ENCODE results near the gene AADACL2. TPM values are rescaled to one million over a fixed set of nuclear protein-coding genes. Genes with fewer than 3 reads are reported as not detected.

Gene AADACL2, protein sequence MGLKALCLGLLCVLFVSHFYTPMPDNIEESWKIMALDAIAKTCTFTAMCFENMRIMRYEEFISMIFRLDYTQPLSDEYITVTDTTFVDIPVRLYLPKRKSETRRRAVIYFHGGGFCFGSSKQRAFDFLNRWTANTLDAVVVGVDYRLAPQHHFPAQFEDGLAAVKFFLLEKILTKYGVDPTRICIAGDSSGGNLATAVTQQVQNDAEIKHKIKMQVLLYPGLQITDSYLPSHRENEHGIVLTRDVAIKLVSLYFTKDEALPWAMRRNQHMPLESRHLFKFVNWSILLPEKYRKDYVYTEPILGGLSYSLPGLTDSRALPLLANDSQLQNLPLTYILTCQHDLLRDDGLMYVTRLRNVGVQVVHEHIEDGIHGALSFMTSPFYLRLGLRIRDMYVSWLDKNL
- total RNA-seq (1 to 10 TPM in 1 of 9 donors, not detected in 8; 1.4 TPM), polyA plus RNA-seq (not detected)
- long read RNA-seq, donor 1, result 0 reads
- long read RNA-seq, donor 2, result 0 reads
- long read RNA-seq, donor 3, result 0 reads

DNA sequence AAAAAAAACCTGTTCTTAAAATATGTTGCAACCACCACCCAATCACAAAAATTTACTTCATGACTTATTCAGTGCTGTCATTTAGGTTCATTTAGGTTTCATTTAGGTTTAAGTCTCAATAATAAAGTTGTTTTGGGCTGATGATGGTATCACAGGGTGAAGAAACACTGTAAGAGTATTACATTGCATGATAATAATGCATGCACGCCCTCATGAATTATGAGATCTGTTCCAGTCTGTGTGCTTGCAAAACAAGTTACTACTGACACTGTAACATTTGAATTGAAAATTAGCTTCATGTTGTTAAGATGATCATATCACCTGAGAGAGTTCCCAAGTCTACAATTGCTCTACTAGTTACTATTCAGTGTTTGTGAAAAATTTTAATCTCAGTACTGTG is at the start of gene AADACL2:
AADACL2 (plus strand) TSS at position 315 of the 400 bp plus-strand sequence. CDS start 109 bp downstream, outside the sequence.
- ATAC-seq, result no peak
- no peak for TF ChIP-seq POLR2A (IDR thresholded peaks at IDR 0.05)
- TF ChIP-seq, protein P1, sequence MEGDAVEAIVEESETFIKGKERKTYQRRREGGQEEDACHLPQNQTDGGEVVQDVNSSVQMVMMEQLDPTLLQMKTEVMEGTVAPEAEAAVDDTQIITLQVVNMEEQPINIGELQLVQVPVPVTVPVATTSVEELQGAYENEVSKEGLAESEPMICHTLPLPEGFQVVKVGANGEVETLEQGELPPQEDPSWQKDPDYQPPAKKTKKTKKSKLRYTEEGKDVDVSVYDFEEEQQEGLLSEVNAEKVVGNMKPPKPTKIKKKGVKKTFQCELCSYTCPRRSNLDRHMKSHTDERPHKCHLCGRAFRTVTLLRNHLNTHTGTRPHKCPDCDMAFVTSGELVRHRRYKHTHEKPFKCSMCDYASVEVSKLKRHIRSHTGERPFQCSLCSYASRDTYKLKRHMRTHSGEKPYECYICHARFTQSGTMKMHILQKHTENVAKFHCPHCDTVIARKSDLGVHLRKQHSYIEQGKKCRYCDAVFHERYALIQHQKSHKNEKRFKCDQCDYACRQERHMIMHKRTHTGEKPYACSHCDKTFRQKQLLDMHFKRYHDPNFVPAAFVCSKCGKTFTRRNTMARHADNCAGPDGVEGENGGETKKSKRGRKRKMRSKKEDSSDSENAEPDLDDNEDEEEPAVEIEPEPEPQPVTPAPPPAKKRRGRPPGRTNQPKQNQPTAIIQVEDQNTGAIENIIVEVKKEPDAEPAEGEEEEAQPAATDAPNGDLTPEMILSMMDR (IDR thresholded peaks at IDR 0.05), result no peak
- intact Hi-C loops (cut with DNase I), result no loop called here
- Histone ChIP-seq H3K27ac (no peak within 1 kb of the TSS), H3K4me3 (no peak within 1 kb of the TSS), H3K27me3 (no peaks in the 10 kb centered on the region), H3K4me1 (no peaks in the 10 kb centered on the region), H3K36me3 (no peaks in the 10 kb centered on the region), H3K9me3 (peaks cover 0 to 15% (median 0%) of the 10 kb centered on the region in 12 donors)
- DNase-seq, result no peak
- WGBS, 4 donors, result 88 to 96% (median 91%) methylated on average over 1 of the region's 1 CpG

DNA sequence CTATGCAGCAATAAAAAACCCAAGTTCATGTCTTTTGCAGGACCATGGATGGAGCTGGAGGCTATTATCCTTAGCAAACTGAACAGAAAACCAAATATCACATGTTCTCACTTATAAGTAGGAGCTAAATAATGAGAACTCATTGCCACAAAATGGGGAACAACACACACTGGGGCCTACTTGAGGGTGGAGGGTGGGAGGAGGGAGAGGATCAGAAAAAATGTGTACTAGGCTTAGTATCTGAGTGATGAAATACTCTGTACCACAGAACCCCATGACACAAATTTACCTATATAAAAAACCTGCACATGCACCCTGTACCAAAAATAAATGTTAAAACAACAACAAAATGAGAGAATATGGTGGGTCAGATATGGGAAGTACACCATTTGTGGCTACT is 49.6 kb upstream of the AADACL2 start:
- no peaks in the 10 kb centered on the region for H3K36me3 ChIP-seq
- intact Hi-C loops (cut with DNase I), result no loop called here

DNA sequence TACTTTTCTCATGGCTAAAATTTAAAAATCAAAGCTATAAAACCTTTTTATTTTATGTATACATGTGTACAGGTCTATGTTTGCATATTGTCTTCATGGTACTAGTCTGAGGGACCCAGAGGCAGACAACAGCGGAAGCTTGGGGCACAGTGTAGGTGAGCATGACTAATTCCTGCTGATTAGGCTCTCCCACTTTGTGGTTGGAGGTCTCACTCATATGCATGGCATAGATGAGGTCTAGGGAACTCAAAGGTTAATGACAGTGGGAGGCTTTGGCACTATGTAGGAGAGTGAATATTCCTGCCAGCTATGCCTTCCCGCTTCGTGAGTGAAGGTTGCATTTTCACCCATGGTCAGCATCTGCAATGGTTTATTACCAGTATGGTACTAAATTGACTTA is 47.5 kb upstream of the AADACL2 start:
- DNase-seq, result no peak

More for the DNA sequence above, 49.6 kb upstream of the AADACL2 start:
- H3K9me3 ChIP-seq, result peaks cover 0 to 17% (median 0%) of the 10 kb centered on the region in 12 donors
- H3K4me1 ChIP-seq, result no peaks in the 10 kb centered on the region
- H3K27me3 ChIP-seq, result no peaks in the 10 kb centered on the region
- no peak for TF ChIP-seq POLR2A (IDR thresholded peaks at IDR 0.05)
- TF ChIP-seq, protein P1 (IDR thresholded peaks at IDR 0.05), result no peak
- no peak overlapping the region for H3K4me3 ChIP-seq
- DNase-seq, result no peak
- H3K27ac ChIP-seq, result no peak overlapping the region
- ATAC-seq, result no peak

DNA sequence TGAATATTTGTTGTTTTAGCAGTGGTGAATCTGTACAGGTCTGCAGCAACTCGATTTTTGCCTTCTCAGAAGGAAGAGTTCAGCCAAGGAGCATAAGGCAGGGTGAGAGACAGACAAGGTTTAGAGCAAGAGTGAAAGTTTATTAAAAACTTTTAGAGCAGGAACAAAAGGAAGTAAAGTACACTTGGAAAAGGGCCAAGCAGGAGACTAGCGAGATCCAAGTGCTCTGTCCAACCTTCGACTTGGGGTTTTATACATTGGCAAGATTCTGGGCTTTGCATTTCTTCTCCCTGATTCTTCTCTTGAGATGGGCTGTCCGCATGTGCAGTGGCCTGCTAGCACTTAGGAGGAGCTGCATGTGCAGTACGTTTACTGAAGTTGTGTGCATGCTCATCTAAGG is 46.7 kb upstream of the AADACL2 start:
- 30 to 47% (median 39%) methylated on average over 5 of the region's 5 CpGs for WGBS, 4 donors
- no peak for DNase-seq
- intact Hi-C loops (cut with DNase I), result no loop called here
- TF ChIP-seq, protein P1 (IDR thresholded peaks at IDR 0.05), result no peak
- TF ChIP-seq POLR2A (IDR thresholded peaks at IDR 0.05), result no peak
- H3K27ac ChIP-seq, result no peak overlapping the region
- H3K27me3 ChIP-seq, result no peaks in the 10 kb centered on the region
- ATAC-seq, result no peak
- no peak overlapping the region for H3K4me3 ChIP-seq
- H3K36me3 ChIP-seq, result no peaks in the 10 kb centered on the region
- H3K9me3 ChIP-seq, result peaks cover 0 to 13% (median 0%) of the 10 kb centered on the region in 12 donors
- peaks cover 0 to 5% (median 0%) of the 10 kb centered on the region in 12 donors for H3K4me1 ChIP-seq

More for the DNA sequence above, 47.5 kb upstream of the AADACL2 start:
- TF ChIP-seq, protein P1 (IDR thresholded peaks at IDR 0.05), result no peak
- no peak for TF ChIP-seq POLR2A (IDR thresholded peaks at IDR 0.05)
- Histone ChIP-seq H3K4me3 (no peak overlapping the region), H3K27me3 (no peaks in the 10 kb centered on the region), H3K27ac (no peak overlapping the region), H3K36me3 (no peaks in the 10 kb centered on the region), H3K9me3 (peaks cover 0 to 17% (median 0%) of the 10 kb centered on the region in 12 donors), H3K4me1 (peaks cover 0 to 5% (median 0%) of the 10 kb centered on the region in 12 donors)
- intact Hi-C loops (cut with DNase I), result no loop called here
- WGBS, 4 donors, result 85 to 93% (median 89%) methylated on average over 3 of the region's 3 CpGs
- ATAC-seq, result no peak

Data from heart left ventricle (tissue), 16 donors.